Activated T-helper 1 cell treated with anti-CD3 and anti-CD28 coated beads, Interleukin-2, amount 50 U/mL, for 16 hours (primary cell): ENCODE results near the gene RXYLT1.
A peak's percentile ranks its signal among the peaks of the same experiment; 100 is the strongest.

Experiments
- DNase-seq, 2 donors: peaks; one replicate each; pipeline ENCODE4 v3.0.0-alpha.2; 2020; ENCODE audit warnings: low read depth in 1 of 2, low spot score in 1 of 2

RXYLT1 gene

DNA sequence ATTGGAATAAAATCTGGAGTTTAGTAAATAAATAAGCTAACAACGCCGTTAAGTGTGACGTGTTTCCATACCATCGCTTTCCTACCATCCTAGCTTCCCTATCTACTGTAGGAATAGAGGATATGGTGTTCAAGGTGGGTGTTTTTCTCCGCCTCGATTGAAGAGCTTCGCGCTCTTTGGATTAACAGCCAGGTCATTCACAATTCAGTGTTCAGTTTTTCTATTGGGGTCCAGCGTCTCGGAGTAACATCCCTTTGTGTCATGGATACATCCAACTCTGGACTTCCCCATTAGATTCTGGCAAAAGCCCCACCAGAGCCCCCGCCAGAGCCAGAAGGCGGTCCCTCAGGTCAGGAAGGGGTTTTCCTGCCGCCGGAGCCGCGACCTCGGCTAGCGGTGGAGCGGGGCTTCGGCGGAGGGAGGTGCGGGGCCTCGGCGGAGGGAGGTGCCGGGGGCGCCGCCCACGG, 63.6 kb downstream of the RXYLT1 start:
- DNase-seq: no peak

DNA sequence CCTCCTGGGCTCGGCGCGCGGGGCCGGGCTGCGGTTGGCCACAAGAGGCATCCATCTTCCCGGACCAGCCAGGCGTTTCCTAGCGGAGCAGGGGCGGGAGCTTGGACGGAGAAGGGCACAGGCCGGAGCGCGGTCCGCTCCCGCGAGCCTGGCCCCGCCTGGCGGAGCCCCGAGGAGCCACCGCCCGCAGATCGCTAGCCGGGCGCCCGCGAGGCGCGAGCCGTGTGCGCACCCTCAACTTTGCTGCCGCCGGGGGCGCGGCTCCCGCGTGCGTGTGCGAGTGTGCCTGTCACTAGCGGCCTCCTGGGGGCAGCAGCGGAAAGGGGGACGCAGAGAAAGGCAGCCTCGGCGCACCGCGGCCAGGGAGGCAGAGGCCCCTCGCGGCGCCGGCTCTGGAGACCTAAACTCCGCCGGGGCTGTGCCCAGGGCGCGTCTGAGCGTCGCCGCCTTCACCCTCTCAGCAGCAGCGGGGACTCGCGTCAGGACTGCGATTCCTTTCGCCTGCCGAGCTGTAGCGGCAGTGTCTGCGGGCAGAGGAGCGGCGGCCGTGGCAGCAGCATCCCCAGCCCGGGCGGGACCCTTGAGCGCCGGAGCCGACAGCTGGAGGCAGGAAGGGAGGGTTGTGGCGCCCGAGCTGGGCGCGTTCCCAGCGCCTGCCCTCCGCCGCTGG, 64.1 kb downstream of the RXYLT1 start:
- peak; percentile 46 to 66 for DNase-seq

- no peak for DNase-seq
These were observed 65.0 kb downstream of the RXYLT1 start, which contains the start of gene SRGAP1 for GRCh38 chr12:63844391-63845341. TSS of gene SRGAP1 (plus strand) at chr12:63844700. CDS start at chr12:63844817, 117 bp downstream.

GRCh38 chr12:63845726-63846125, 66.0 kb downstream of the RXYLT1 start:
- no peak for DNase-seq

- DNase-seq: no peak
These were observed 66.7 kb downstream of the RXYLT1 start for GRCh38 chr12:63846238-63846967.

DNA sequence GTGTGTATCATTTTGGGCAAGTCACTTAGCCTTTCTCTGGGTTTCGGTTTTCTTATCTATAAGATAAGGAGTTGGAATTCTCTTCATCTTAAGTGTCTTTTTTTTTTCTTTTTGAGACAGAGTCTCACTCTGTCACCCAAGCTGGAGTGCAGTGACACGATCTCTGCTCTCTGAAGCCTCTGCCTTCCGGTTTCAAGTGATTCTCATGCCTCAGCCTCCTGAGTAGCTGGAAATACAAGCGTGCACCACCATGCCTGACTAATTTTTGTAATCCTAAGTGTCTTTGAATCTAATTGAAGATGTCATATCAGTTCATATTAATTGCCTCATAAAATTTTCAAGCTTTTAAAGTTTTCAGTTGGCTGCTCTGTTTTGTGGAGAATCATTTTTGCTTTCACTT, 68.7 kb downstream of the RXYLT1 start:
- no peak for DNase-seq

- no peak for DNase-seq
These were observed 69.5 kb downstream of the RXYLT1 start for GRCh38 chr12:63849106-63849620.

GRCh38 chr12:63849641-63850040, 69.9 kb downstream of the RXYLT1 start:
- no peak for DNase-seq

DNA sequence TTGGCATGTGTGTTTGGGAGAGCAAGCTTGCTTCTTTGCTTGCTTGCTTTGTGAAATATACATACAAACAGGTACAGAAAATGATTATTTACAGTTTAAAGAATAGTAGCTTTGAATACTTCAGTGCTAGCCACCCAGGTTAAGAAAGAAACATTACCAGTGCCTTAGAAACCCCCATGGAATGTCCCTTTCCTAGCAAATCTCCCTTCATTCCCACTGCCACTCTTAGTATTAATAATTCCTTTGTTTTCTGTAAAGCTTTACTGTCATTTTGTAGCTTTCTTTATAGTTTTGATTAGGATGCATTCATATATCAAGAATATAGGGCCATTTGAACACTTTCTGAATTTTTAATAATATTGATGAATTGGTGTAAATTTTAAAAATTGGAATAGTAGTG, 74.3 kb downstream of the RXYLT1 start:
- no peak for DNase-seq

GRCh38 chr12:63855299-63855698, 75.6 kb downstream of the RXYLT1 start:
- no peak for DNase-seq

- DNase-seq: no peak
These were observed 78.3 kb downstream of the RXYLT1 start for GRCh38 chr12:63857771-63858670.
